ENCODE data around the gene TRMT10B. TPM values are rescaled to one million over a fixed set of nuclear protein-coding genes. Genes with fewer than 3 reads are reported as not detected.
"Not testable (repeated sequence)": the region's sequence is repeated elsewhere in the genome, so short reads cannot be mapped to it uniquely, and the experiment has no call there.

The TRMT10B gene
- total RNA-seq, 6 donors from 2014 or later, result 3.8 to 18.9 (median 8.3) TPM

DNA sequence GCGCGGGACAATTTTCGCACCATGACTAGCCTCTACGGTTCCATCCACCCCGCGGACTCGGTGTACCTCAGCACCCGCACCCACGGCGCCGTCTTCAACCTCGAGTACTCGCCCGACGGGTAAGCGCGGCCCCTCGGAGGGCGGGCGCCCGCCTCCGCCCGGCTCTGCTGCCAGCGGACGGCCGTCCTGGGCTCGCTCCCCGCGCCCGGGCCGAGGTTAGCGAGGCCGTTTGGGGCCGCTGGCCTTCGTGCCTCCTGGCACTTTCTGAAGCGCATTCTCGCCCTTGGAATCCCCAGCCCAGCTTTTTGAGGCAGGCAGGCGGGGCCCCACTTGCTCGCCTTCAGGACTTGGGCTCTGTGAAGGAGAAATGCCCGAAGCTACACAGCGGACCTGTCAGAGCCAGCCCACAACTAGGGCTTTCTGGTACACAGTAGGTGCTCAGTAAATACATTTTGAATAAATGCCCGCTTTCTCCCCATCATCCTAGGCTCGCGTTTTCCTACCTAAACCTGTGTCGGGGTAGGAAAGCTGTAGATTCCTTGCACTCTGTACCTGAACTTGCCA lies 47.8 kb downstream of the TRMT10B start:
- Histone ChIP-seq H3K27me3 (peaks cover 0 to 5% (median 1%) of the 10 kb centered on the region in 4 donors), H3K4me1 (peaks cover 21 to 37% (median 32%) of the 10 kb centered on the region in 4 donors), H3K4me3 (peak overlapping the region; percentile 81 to 99 (median 97)), H3K36me3 (no peaks in the 10 kb centered on the region), H3K27ac (peak overlapping the region; percentile 91 to 97 (median 92)), H3K9me3 (no peaks in the 10 kb centered on the region)
- no peak for TF ChIP-seq POLR2A (IDR thresholded peaks at IDR 0.05)
- WGBS, 2 donors, result 2 to 4% methylated on average over 8 to 40 of the region's 45 CpGs
- peak; percentile 63 to 71 for ATAC-seq (ENCODE audit: low FRiP score in 2 of 2)
- peak; percentile 30 to 91 for DNase-seq

- H3K27me3 ChIP-seq, result peaks cover 0 to 5% (median 1%) of the 10 kb centered on the region in 4 donors
- H3K4me1 ChIP-seq, result peaks cover 21 to 37% (median 32%) of the 10 kb centered on the region in 4 donors
- TF ChIP-seq EP300 (IDR thresholded peaks at IDR 0.05), result no peak
- TF ChIP-seq POLR2A (IDR thresholded peaks at IDR 0.05), result no peak
- no peak for TF ChIP-seq POLR2AphosphoS5 (IDR thresholded peaks at IDR 0.05)
- TF ChIP-seq, protein P1, sequence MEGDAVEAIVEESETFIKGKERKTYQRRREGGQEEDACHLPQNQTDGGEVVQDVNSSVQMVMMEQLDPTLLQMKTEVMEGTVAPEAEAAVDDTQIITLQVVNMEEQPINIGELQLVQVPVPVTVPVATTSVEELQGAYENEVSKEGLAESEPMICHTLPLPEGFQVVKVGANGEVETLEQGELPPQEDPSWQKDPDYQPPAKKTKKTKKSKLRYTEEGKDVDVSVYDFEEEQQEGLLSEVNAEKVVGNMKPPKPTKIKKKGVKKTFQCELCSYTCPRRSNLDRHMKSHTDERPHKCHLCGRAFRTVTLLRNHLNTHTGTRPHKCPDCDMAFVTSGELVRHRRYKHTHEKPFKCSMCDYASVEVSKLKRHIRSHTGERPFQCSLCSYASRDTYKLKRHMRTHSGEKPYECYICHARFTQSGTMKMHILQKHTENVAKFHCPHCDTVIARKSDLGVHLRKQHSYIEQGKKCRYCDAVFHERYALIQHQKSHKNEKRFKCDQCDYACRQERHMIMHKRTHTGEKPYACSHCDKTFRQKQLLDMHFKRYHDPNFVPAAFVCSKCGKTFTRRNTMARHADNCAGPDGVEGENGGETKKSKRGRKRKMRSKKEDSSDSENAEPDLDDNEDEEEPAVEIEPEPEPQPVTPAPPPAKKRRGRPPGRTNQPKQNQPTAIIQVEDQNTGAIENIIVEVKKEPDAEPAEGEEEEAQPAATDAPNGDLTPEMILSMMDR (IDR thresholded peaks at IDR 0.05), result no peak
- peak overlapping the region in 3 of 4 donors; percentile 95 to 99 (median 99) for H3K4me3 ChIP-seq
- DNase-seq (no peak), ATAC-seq (ENCODE audit: low FRiP score in 2 of 2) (no peak)
- H3K27ac ChIP-seq, result peak overlapping the region in 1 of 4 donors; percentile 97
- H3K36me3 ChIP-seq, result no peaks in the 10 kb centered on the region
- WGBS, 2 donors, result 56 to 58% methylated on average over 10 of the region's 10 CpGs
- no peaks in the 10 kb centered on the region for H3K9me3 ChIP-seq
Measured at GRCh38 chr9:37801959-37802711, 48.5 kb downstream of the TRMT10B start.

GRCh38 chr9:37806271-37806670 lies 52.7 kb downstream of the TRMT10B start:
- TF ChIP-seq POLR2A (IDR thresholded peaks at IDR 0.05), result no peak
- ATAC-seq (ENCODE audit: low FRiP score in 2 of 2) (no peak), DNase-seq (no peak)
- no peak overlapping the region for H3K27ac ChIP-seq
- peaks cover 0 to 5% (median 1%) of the 10 kb centered on the region in 4 donors for H3K36me3 ChIP-seq
- WGBS, 2 donors, result 67 to 74% methylated on average over 4 of the region's 4 CpGs
- H3K4me1 ChIP-seq, result peaks cover 16 to 29% (median 23%) of the 10 kb centered on the region in 4 donors
- H3K9me3 ChIP-seq, result no peaks in the 10 kb centered on the region
- no peak overlapping the region for H3K4me3 ChIP-seq
- no peaks in the 10 kb centered on the region for H3K27me3 ChIP-seq

DNA sequence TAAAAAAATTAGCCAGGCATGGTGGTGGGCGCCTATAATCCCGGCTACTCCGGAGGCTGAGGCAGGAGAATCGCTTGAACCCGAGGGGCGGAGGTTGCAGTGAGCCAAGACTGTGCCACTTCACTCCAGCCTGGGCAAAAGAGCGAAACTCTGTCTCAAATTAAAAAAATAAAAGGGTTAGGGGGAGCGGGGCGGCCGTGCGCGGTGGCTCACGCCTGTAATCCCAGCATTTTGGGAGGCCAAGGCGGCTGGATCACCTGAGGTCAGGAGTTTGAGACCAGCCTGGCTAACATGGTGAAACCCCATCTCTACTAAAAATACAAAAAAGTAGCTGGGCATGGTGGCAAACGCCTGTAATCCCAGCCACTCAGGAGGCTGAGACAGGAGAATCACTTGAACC lies 56.1 kb downstream of the TRMT10B start:
- not testable (repeated sequence) for H3K4me3 ChIP-seq; H3K36me3 ChIP-seq; H3K9me3 ChIP-seq; H3K27me3 ChIP-seq; H3K4me1 ChIP-seq; ATAC-seq (ENCODE audit: low FRiP score in 2 of 2); H3K27ac ChIP-seq
- peak in 1 of 2 donors; percentile 50 for DNase-seq
- 96 to 100% methylated on average over 15 of the region's 15 CpGs for WGBS, 2 donors

DNA sequence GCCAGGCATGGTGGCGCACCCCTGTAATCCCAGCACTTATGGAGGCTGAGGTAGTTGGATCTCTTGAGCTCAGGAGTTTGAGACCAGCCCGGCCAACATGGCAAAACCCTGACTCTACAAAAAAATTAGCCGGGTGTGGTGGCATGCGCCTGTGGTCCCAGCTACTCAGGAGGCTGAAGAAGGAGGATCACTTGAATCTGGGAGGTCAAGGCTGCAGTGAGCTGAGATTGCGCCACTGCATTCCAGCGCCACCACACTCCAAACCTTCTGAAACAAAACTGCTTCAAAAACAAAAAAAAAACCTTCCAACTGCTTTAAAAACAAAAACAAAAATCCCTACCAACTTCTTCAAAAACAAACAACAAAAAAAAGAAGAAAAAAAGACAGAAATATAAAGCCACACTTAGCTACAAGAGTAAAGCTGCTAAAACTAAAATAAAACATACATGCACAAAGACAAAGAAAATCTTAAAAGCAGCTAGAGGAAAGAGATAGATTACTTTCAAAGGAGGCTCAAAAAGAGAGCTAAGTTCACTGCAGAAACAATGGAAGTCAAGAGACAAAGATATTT lies 58.4 kb downstream of the TRMT10B start:
- H3K9me3 ChIP-seq, result no peaks in the 10 kb centered on the region

More for the DNA sequence above, 58.4 kb downstream of the TRMT10B start:
- H3K27ac ChIP-seq, result no peak overlapping the region
- 91 to 98% methylated on average over 6 of the region's 6 CpGs for WGBS, 2 donors
- peaks cover 0 to 5% (median 1%) of the 10 kb centered on the region in 4 donors for H3K36me3 ChIP-seq
- TF ChIP-seq POLR2A (IDR thresholded peaks at IDR 0.05) (no peak), POLR2AphosphoS5 (IDR thresholded peaks at IDR 0.05) (no peak), EP300 (IDR thresholded peaks at IDR 0.05) (no peak)
- TF ChIP-seq, protein P1 (IDR thresholded peaks at IDR 0.05), result no peak
- DNase-seq, result no peak
- no peaks in the 10 kb centered on the region for H3K27me3 ChIP-seq
- H3K4me3 ChIP-seq, result no peak overlapping the region
- H3K4me1 ChIP-seq, result peaks cover 0 to 4% (median 0%) of the 10 kb centered on the region in 4 donors
- no peak for ATAC-seq (ENCODE audit: low FRiP score in 2 of 2)
